ENCODE measurements around the gene ACTG1. TPM values are rescaled to one million over a fixed set of nuclear protein-coding genes. Genes with fewer than 3 reads are reported as not detected.

Gene ACTG1
- total RNA-seq, 4 donors from 2014 or later: 1,168 to 4,304 (median 2,945) TPM

DNA sequence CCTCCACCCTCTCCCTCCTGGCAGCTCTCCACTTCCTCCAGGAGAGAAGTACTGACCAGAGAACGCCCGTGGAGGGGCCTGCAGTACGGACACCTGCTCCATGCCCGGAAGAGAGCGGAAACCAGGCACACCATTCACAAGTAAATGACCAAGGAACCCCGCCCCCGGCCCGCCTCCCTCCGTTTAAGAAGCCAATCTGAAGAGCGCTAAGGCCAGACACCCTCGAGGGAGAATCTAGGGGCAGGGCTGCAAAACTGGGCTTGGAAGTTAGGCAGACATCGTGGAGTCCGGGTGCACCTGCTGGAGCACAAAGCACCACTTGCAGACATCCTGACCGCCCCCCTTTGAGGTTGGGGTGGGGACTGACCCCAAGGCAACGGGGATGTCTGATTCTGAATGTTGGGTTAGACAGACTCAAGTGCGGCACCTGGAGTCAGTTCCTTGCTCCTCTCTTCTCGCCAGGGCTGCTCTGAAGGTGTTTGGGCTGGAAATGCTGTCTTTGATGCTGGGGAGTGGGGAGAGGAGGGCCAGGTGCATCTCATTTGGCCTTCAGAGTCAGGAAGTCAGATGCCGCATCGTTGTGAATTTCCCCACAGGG is 40.5 kb upstream of the ACTG1 start:
- H3K4me3 ChIP-seq (replicated peaks in 1 of 3): peak overlapping the region; percentile 38 to 97 (median 72)
- intact Hi-C loops (cut with DNase I): no loop called here
- peaks cover 14 to 40% of the 10 kb centered on the region in 2 donors for H3K4me1 ChIP-seq
- peak in 1 of 2 donors; percentile 33 for TF ChIP-seq POLR2A (IDR thresholded peaks at IDR 0.05)
- TF ChIP-seq, protein P1, sequence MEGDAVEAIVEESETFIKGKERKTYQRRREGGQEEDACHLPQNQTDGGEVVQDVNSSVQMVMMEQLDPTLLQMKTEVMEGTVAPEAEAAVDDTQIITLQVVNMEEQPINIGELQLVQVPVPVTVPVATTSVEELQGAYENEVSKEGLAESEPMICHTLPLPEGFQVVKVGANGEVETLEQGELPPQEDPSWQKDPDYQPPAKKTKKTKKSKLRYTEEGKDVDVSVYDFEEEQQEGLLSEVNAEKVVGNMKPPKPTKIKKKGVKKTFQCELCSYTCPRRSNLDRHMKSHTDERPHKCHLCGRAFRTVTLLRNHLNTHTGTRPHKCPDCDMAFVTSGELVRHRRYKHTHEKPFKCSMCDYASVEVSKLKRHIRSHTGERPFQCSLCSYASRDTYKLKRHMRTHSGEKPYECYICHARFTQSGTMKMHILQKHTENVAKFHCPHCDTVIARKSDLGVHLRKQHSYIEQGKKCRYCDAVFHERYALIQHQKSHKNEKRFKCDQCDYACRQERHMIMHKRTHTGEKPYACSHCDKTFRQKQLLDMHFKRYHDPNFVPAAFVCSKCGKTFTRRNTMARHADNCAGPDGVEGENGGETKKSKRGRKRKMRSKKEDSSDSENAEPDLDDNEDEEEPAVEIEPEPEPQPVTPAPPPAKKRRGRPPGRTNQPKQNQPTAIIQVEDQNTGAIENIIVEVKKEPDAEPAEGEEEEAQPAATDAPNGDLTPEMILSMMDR (IDR thresholded peaks at IDR 0.05): peak in 2 of 6 experiments; percentile 1 to 14
- H3K27me3 ChIP-seq: no peaks in the 10 kb centered on the region
- H3K9me3 ChIP-seq: no peaks in the 10 kb centered on the region
- WGBS, 2 donors: 5 to 7% methylated on average over 11 to 18 of the region's 19 CpGs
- H3K36me3 ChIP-seq: peaks cover 2 to 4% of the 10 kb centered on the region in 2 donors
- H3K27ac ChIP-seq: peak overlapping the region in 2 of 3 donors; percentile 44 to 82
- DNase-seq: peak; percentile 81 to 89

- H3K27me3 ChIP-seq: no peaks in the 10 kb centered on the region
- WGBS, 2 donors: 0% methylated on average over 10 of the region's 85 CpGs; no CpG with 5 or more reads in 1 of the 2 donors
- DNase-seq: peak; percentile 75 to 76
- H3K4me1 ChIP-seq: peaks cover 14 to 40% of the 10 kb centered on the region in 2 donors
- peak within 1 kb of the TSS; percentile 42 to 82 (median 44) for H3K27ac ChIP-seq
- H3K36me3 ChIP-seq: peaks cover 7 to 9% of the 10 kb centered on the region in 2 donors
- peak within 1 kb of the TSS; percentile 38 to 97 (median 72) for H3K4me3 ChIP-seq (replicated peaks in 1 of 3)
- TF ChIP-seq, protein P1 (IDR thresholded peaks at IDR 0.05): no peak
- peak in 1 of 2 donors; percentile 83 for TF ChIP-seq POLR2A (IDR thresholded peaks at IDR 0.05)
- intact Hi-C loops (cut with DNase I): no loop called here
- H3K9me3 ChIP-seq: no peaks in the 10 kb centered on the region
Measured at GRCh38 chr17:81552244-81553017, 39.8 kb upstream of the ACTG1 start, which contains the start of gene FAAP100. FAAP100 (minus strand) TSS chr17:81552353; CDS start chr17:81552330, 23 bp downstream.

- Histone ChIP-seq H3K27me3 (no peaks in the 10 kb centered on the region), H3K4me3 (replicated peaks in 1 of 3) (peak overlapping the region; percentile 38 to 97 (median 72)), H3K9me3 (no peaks in the 10 kb centered on the region), H3K36me3 (peaks cover 7 to 15% of the 10 kb centered on the region in 2 donors), H3K4me1 (peaks cover 14 to 34% of the 10 kb centered on the region in 2 donors), H3K27ac (peak overlapping the region; percentile 31 to 82 (median 42))
- peak; percentile 45 to 52 for DNase-seq
- intact Hi-C loops (cut with DNase I): no loop called here
- no peak for TF ChIP-seq POLR2A (IDR thresholded peaks at IDR 0.05)
- TF ChIP-seq, protein P1 (IDR thresholded peaks at IDR 0.05): no peak
- 3 to 13% methylated on average over 8 to 16 of the region's 69 CpGs for WGBS, 2 donors
Measured at GRCh38 chr17:81551458-81552243, 39.1 kb upstream of the ACTG1 start.

GRCh38 chr17:81550830-81551457 is 38.3 kb upstream of the ACTG1 start:
- Histone ChIP-seq H3K9me3 (no peaks in the 10 kb centered on the region), H3K27ac (no peak overlapping the region), H3K4me3 (replicated peaks in 1 of 3) (peak overlapping the region in 1 of 3 donors; percentile 97), H3K4me1 (peaks cover 14 to 27% of the 10 kb centered on the region in 2 donors), H3K27me3 (no peaks in the 10 kb centered on the region), H3K36me3 (peaks cover 11 to 12% of the 10 kb centered on the region in 2 donors)
- TF ChIP-seq, protein P1 (IDR thresholded peaks at IDR 0.05): no peak
- no peak for TF ChIP-seq POLR2A (IDR thresholded peaks at IDR 0.05)
- intact Hi-C loops (cut with DNase I): no loop called here
- DNase-seq: no peak
- WGBS, 2 donors: 74 to 80% methylated on average over 21 to 23 of the region's 27 CpGs

Data from thyroid gland (tissue), 4 donors.